NCI-H345 (cell line): ENCODE measurements around the gene ETDA.
"Not testable (repeated sequence)": the region's sequence is repeated elsewhere in the genome, so short reads cannot be mapped to it uniquely, and the experiment has no call there.

Experiments used
- DNase-seq: peaks from one replicate; lab custom pipeline; 2025; lab: John Stamatoyannopoulos, UW

The ETDA gene

DNA sequence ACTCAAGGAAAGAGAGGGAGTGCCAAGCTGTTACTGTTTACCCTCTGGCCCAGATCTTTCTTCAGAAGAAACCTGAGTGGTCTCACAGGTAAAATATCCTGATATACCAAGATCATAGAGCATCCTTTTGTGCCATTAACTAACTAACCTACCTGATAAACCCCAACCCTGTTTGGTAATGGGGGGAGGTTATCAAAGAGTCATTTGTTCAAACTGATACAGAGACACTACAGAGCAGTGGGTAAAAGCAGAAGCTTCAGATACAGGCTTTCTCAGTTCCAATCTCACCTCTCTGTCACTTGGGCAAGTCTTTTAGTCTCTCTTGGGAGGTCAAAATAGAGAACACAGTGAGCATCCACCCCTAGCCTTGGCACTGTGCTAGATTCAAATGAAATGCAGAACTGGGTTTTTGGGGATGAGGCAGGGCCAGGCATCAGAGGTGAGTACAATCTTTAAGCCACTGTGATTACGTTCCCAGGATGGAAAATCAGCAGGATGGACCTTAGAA, at the start of gene ETDA:
Gene ETDA (plus strand): TSS at position 51 of the 508 bp plus-strand sequence. CDS start 1,216 bp downstream, outside the sequence.
- DNase-seq = not testable (repeated sequence)

DNA sequence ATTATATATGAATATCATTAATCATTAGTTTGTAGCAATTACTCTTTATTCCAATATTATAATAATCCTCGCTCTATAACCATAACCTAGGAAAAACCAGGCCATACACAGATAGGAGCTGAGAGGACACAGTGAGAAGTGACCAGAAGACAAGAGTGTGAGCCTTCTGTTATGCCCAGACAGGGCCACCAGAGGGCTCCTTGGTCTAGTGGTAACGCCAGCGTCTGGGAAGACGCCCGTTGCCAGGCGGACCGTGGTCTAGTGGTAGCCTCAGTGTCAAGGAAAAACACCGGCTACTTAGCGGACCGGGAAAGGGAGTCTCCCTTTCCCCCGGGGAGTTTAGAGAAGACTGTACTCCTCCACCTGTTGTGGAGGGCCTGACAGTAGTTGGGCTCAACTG, 45.4 kb upstream of the ETDA start:
- DNase-seq = not testable (repeated sequence)

DNA sequence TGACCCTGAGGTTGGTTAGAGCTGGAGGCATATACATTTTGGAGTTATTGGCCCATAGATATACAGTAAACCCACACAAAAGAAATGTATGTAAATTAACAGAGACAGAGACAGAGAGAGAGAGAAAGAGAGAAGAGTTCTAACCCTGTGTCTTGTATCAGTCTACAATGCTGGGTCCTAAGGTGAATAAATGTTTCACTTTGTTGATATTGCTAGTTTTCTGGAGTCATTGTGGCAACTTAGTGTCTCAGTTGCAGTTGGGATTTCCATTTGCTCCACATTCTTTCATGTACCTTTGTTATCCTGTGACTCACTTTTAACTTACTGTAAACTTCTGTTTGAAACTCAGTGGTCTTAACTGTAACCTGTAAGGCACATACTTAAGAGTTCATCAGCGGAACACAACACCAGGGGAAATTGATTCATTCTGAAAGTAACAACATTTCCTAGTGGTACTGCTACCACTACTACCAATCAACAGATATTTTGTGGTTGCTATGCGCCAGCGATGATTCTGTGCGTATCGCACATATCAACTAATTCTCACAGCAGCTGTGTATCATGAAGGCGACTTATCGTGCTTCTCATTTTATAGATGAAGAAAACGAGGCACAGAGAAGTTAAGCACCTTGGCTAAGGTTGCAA, 38.5 kb upstream of the ETDA start:
- DNase-seq = no peak

DNA sequence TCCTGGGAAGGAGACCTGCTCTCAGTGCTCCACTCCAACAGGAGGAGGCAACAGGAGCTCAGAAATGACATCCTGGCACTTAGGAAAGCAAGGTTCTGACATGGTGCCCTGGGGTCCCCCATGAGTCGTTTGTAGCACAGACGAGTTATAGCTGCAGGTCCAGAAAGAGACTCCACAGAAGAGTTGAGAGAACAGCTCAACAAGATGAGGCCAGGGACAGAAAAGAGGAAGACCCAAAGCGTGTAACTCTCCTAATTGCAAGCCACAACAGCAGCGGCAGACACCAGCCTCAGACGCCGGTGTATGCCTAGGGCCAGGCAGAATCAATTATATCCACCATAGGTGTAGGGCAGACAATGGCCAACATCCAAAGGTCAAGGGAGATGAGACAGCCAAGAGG, 5.9 kb upstream of the ETDA start:
- DNase-seq = not testable (repeated sequence)

DNA sequence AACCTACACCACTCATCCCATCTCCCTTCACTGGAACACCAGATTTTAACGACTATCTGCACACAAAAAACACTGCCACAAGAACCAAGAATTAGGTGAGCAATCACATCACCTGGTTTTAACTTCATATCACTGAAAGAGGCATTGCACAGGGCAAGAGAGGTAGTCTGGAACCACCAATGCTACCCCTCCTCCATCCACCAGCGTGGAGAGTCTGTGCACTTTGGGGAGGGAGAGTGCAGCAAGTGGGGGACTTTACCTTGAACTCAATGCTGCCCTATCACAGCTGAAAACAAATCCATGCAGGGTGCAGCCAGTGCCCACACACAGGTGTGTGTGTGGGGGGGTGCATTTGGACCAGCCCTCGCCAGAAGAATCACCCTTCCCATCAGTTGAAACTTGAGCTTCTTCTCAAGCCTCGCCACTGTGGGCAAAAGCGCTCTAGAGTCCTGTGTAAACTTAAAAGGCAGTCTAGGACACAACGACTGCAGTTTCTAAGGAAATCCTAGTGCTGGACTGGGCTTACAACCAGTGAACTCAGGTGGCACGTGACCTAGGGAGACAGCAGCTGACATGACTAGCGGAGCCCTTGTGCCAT, 4.3 kb downstream of the ETDA start:
- DNase-seq = not testable (repeated sequence)

DNA sequence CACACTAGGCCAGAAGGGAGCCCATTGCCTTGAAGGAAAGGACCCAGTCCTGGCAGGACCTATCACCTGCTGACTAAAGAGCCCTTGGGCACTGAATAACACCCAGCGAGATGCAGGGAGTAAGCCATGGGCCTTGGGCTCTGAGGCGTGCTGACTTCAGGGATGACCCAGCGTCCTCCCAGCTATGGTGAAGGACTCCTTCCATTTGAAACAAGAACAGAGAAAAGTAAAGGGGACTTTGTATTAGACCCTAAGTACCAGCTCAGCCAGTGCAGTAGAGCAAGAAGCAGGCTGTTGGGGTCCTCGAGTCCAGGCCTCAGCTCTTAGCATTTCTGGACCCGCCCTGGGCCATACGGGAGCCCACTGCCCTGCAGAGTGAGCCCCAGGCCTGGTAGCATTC, 5.1 kb downstream of the ETDA start:
- no peak for DNase-seq

DNA sequence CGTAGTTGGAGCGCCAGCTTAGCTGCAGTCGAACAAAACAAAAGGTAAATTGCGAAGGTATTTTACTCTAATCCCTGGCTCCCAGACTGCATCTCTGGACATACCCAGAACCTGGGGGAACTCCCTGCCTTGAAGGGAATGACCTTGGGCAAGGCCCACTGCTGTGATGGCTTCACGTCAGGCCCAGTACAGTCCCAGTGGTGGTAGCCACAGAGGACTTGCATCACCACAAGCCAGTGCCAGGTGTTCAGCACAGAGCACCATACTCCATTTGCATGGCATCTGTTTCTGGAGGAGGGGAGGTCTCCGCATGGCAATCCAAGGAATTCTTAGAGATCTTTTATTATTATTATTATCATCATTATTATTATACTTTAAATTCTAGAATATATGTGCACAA, 5.6 kb downstream of the ETDA start:
- DNase-seq = no peak

DNA sequence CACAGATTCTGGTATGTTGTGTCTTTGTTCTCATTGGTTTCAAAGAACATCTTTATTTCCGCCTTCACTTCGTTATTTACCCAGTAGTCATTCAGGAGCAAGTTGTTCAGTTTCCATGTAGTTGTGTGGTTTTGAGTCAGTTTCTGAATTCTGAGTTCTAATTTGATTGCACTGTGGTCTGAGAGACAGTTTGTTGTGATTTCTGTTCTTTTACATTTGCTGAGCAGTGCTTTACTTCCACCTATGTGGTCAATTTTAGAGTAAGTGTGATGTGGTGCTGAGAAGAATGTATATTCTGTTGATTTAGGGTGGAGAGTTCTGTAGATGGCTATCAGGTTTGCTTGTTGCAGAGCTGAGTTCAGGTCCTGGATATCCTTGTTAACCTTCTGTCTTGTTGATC, 9.1 kb downstream of the ETDA start:
- not testable (repeated sequence) for DNase-seq

DNA sequence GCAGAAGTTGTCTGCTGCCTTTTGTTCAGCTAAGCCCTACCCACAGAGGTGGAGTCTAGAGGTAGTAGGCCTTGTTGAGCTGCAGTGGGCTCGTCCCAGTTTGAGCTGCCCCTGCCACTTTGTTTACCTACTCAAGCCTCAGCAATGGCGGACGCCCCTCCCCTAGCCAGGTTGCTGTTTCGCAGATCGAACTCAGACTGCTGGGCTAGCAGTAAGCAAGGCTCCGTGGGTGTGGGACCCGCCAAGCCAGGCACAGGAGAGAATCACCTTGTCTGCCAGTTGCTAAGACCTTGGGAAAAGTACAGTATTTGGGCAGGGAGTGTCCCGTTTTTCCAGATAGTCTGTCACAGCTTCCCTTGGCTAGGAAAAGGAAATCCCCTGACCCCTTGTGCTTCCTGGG, 11.5 kb downstream of the ETDA start:
- DNase-seq = not testable (repeated sequence)

DNA sequence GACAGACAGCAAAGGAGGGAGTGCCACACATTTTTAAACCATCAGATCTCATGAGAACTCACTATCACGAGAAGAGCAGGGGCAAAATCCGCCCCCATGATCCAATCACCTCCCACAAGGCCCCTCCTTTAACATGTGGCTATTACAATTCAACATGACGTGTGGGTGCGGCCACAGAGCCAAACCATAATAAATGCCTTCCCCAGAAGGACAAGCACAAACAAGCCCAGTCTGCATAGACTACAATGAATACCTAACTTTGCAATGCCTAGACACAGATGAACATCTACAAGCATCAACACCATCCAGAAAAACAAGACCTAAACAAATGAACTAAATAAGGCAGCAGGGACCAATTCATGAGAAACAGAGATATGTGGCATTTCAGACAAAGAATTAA, 12.3 kb downstream of the ETDA start:
- DNase-seq = no peak

DNA sequence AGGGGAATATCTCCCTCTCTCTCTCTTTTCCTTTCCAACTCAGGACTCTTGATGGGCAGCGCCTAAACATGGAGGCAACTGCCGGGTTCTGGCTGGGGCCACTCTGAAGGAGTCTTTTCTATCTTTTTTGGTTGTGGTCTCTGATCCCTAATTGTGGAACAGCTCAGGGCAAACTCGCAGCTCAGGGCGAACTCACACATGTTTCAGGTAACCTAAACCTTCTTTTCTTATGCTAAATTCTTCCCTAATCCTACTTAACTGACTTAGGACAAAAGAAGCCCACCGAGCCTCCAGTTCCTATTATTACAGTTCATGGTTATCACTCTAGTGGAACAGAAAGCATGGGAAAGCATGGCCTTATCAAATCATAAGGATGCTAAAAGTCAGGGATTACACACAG, 21.3 kb downstream of the ETDA start:
- no peak for DNase-seq

DNA sequence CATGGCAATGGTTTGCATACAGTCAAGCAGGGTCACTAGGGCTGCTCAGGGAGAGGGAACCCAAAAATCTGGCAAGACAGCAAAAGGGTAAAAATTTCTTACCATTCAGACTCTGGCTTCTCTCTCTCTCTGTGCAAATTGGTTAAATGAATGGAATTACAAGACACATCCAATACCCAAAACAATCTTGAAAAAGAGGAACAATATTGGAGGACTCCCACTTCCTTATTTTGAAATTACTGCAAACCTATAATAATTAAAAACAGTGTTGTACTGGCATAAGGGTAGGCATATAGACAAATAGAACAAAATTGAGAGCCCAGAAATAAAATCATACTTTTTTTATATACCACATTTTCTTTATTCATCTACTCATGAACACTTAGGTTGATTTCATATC, 24.1 kb downstream of the ETDA start:
- DNase-seq = no peak

DNA sequence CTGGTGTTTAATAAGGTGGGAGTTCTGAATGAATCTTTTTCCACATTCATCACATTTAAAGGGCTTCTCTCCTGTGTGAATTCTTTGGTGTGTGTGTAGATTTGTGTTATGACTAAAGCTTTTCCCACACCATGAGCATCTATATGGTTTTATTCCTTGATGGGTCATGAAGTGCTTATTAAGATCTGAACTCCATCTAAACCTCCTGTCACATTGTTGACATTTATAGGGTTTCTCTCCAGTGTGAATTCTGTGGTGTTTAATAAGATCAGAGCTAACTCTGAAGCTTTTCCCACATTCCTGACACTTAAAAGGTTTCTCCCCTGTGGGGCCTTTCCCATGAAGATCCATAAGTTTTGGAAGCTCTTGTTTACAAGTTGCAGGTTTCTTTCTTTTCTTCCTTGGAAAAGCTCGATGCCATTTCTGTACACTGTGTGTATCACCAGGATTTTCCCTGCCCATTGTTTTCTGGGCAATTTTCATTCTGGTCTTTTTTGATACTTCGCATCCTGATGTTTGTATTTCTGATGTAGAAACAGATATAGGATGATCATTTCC, 35.5 kb downstream of the ETDA start:
- no peak for DNase-seq

DNA sequence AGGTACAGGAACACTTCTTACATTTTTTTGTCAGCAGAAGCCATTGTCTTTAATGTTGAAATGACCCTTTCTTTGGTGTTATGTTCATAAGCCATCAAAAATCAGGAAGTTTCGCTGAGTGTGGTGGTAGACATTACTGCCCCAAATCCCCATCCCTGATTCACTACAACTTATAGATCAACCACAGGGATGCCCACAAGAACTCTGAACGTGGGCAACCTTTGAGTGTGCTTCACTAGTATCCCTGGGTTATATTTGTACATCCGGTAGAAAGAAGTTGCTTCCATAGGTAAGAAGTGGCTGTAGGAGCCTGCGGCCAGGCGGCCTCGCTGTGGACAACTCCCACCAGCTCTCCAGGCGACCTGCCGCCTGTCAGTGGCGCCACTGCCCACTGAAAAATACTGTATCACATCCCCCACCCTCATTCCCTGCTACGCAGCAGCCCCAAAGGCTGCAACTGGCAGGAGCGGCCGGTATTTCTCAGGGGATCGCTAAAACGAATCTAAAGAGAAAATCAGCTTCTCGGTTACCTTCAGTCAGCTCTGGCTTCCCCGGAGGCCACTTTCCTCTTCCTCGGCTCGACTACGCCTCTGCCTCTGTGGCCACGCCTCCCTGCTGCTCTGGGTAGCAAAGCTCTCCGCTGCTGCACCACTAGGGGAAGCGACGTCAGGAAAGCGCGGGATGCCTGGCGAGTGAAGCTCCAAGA, 43.5 kb downstream of the ETDA start:
- DNase-seq = no peak

DNA sequence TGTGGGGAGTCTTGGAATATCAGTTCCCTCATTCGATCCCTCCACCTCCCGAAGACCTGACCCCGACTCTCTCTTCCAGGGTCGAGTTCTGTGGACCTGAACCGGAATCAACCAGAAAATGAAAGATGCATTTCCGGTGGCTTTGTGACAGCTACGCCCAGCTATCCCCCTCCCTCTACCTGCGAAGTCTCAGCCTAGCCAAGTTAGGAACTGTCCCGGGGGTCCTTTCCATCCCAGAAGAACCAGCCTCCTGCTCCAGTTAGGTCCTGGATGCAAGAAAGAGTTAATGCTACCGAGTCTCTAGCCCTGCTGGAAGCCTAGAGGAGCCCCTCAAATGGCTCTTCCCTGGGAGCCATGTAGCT, 44.1 kb downstream of the ETDA start:
- no peak for DNase-seq

DNA sequence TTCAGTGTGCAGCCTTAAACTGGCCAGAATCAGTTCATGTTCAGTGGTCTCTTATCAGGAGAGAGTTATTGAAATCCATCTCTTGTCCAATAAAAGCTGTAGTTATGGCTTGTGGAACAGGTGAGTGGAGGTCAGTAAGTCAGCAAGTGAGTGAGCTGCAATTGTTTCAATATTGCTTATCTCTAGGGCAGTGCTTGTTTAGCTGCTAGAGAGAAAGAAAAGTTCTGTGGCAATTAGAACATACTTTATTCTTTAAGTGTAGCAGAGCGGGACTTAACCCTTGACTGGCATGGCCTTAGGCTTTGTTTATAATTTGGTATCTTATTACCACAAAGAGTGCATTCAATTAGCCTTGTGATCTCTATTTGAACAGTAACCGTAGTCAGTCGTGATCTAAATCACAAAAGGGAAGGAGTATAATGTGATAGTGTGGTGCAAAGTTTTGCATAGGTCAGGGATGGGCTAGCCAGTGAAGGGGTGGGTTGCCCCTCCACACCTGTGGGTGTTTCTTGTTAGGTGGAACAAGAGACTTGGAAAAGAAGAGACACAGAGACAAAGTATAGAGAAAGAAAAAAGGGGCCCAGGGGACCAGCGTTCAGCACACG, 50.5 kb downstream of the ETDA start:
- no peak for DNase-seq
